GM21529 (cell line): Measurements from ENCODE around the gene ATOSB.

Source experiments
- ATAC-seq: cut with Tn5 transposase; IDR thresholded peaks from one replicate; pipeline ENCODE4 v1.9.1; 2021; ENCODE audit not compliant: unreplicated experiment

Gene ATOSB

DNA sequence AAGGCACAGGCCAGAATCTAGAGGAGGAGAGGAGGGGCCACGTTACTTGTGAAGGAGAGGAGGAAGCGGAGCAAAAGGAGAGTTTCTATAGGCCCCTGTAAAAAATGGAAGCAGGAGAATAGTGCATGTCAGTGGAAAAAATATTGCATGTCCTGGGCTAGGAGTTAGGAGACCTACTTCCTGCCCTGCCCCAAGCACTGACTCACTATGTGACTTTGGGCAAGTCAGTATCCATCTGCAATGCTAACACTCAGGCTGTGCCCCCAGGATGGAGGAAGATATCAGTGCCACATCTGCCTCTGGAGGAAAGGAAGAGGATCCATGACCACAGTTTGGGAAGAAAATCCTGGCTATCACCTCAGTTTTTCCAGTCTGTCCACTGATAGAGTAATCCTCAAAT, 26.2 kb downstream of the ATOSB start:
- no peak for ATAC-seq

DNA sequence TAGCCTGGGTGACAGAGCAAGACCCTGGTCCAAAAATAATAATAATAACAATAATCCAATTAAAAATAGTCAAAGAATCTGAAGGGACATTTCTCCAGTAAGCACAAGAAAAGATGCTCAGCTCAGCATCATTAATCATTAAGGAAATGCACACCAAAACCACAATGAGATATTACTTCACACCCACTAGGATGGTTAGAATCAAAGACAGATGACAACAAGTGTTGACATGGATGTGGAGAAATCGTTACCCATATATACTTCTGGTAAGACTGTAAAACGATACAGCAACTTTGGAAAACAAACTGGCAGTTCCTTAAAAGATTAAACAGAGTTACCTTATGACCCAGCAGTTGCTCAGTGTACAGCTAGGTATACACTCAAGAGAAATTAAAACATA, 30.6 kb downstream of the ATOSB start:
- no peak for ATAC-seq

DNA sequence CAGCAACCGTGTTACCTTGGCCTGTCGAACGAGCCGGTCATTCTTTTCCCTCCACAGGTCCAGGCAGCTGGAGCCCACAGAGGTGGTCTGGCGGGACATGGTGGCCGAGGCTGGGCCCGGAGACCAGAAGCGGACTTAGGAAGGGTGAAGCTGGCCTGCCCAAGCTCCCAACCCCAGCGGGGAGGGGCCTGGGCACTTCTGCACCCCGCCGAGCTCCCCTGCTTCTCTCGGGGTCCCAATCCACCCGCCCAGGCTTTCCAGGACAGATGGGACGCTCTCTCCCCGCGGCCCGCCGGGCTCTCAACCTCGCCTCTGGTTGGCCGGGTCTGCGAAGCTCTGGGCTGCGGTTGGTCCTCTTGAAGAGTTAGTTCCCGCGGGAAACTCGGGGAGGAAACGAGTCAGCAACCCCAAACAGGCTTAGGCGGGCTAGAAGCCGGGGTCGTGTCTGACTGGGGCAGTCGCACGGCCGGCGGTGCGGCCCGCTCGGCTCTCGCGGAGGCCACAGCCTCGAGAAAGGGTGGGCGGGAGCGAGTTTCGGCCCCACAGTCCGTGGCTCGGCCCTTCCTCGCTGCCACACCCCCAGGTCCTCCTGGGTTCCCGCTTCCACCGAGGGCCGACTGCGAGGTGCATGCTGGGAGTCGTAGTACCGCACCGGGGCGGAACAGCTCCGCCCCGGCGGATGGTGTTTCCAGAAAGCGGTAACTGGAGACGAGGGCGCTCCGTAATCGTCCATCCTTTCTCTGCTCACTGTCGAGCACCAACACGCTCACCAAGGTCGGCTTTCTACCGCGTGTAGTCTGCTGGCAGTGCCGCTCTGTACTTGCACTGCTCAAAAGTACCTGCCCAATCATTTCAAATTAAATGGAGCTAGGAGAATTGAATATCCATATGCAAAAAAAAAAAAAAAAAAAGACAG, 36.0 kb downstream of the ATOSB start, which contains the start of gene FANCG:
Gene FANCG, minus strand, starts transcription at position 517 of the 916 bp plus-strand sequence. Its CDS starts 418 bp downstream, at position 99.
- peak; percentile 88 for ATAC-seq

DNA sequence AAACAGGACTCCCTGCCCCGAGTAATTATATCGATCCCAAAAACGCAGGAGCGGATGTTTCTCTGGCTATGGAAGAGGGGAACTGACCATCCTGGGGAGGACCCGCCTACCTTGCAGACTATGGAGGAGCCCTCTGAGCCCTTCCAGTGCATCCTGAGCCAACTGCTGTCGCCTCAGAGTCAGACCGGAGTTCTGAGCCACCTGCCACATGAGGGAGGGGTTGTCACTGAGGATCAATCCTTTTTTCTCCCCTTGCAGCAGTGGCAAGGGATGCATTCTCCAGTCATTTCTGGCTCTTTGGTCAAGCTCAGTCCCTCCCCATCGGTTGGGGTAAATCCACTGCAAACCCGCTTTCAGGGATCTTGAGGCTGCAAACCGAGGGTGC, 36.6 kb downstream of the ATOSB start:
- ATAC-seq, result no peak

DNA sequence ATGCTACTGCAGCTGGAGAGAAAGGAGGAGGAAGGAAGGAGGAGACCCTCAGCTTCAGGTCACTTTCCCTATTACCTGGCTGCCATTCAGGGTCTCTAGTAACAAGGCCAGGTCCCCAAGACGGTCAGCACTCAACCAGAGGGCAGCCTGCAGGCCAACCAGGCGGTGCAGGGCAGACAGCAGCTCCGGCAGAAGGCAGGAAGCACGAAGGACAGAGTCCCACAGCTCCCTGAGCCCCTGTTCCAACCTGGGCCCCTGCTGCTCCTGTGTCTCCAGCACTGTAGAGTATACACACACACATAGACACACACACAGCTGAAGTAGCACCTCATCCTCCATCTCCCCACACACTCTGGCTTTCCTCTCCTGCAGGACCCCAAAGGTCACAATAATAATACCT, 37.6 kb downstream of the ATOSB start:
- no peak for ATAC-seq

DNA sequence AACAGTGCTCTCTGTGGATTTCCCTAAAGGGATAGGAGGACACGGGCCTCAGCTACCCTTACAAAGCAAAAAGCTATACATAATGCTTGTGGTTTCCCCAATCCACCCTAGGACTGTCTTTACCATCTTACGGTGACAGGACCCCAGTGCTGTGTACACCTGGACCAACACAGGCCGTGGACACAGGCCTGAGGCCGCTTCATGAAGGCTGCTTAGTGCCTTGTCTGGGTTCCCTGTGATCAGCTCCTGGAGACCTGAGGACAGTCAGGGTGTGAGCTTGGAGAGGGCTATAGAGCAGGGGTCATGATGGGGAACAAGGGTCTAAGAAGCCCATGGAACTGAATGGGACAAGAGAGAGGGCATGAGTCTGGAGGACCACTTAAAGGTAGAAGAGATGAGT, 38.8 kb downstream of the ATOSB start:
- ATAC-seq, result no peak

DNA sequence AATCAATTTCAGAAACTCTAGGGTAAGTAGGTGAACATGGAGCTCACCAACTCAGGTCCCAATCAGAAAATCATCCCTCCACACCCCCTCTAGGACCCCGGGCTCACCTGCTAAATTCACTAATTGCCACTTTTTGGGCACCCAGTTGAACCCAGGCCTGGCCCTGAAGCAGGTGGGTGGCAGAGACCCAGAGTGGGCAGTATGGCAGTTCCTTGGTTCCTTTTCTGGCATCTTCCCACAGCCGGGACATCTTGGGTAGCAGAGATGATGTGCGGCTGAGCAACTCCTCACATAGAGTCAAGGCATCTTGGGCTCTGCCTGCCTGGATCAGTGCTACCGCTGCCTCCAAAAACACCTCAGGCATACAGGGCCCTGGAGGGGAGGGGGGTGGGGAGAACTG, 40.3 kb downstream of the ATOSB start:
- ATAC-seq, result no peak

DNA sequence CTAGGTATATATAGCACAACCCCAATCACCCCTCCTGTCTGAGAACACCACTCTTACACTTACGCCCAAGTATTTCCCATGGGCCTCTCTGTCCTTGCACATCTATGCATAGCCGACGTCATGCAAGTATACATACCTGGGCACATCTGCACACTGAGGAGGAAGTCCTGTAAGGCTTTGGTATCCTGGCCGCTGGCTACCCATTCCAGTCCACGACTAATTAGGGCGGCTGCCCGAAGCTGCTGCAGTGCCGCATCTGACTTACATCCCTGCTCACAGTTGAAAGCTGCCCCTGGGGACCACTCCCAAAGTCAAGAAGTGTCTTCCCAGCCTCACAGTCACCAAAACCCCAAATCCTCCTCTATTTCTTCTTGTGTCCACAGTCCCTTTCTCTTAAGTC, 40.9 kb downstream of the ATOSB start:
- ATAC-seq, result no peak

DNA sequence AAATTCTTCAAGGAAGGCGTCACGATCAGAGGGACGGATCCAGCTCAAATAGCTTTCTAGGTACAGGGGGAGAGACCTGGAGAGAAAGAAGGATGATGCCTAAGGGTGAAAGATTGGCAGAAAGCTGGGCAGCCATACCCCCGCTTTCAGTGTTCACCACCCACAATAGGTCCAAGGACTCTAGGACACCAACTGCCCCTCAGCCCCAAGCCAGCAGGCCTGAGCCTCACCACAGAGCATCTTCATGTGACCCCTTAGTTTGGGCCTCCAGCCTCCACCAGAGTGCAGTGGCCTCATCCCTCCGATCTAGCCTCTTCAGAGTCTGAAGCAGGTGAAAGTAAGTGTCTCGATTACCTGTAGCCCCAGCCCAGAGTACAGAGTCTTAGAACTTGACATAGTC, 41.5 kb downstream of the ATOSB start:
- no peak for ATAC-seq

DNA sequence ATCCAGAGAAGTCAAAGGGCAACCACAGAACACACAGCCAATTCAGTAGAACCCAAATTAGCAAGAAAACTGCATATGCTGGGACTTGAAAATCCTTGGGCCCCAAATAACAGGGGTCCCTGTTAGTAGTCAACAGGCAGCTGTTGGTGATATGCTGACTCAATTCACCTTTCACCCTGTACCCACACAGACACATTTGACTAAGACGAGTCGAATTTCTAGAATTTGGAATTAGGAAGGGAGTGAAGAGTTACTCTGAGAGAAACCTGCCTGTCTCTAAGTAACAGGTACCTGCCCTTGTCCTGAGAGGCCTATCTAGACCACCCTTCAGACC, 42.4 kb downstream of the ATOSB start:
- ATAC-seq, result no peak

DNA sequence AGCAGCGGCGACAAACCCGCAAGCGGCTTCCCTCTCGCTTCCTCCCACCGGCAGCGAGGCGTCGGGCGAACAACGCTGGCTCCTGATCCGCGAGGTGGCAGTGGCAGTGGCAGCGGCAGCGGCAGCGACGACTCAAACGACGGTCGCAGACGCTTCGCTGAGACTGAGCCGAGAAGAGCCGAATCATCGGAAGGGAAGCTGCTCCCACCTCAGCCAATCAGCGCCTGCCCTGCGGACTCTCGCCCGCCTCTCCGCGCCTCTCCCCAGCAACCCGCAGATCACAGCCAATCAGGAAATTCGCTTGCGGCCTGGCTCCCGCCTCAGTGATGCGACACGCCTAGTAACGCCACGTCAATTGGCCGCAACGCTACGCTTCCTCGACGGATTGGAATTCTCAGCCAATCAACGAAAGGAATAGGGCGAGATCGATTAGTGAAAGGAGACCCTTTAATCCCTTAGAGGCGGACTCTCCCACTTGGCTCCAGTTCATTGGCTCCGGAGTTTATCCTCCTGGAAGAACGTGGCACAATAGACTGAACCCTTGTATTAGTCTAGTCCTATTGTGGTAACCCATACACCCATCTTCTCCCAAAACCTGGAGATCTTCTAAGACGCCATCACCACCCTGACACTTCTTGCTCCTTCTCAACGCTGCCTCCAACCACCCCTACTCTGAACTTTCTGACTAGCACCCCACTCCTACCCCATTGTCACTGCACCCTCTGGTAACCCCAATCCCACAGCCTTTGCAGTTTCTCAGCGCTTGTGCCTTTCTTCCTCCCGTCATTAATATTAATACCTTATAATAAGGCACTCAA, 43.0 kb downstream of the ATOSB start, which contains the start of gene VCP:
Gene VCP, minus strand, starts transcription at position 165 of the 818 bp plus-strand sequence. CDS start 272 bp downstream, outside the sequence.
- peak; percentile 87 for ATAC-seq

DNA sequence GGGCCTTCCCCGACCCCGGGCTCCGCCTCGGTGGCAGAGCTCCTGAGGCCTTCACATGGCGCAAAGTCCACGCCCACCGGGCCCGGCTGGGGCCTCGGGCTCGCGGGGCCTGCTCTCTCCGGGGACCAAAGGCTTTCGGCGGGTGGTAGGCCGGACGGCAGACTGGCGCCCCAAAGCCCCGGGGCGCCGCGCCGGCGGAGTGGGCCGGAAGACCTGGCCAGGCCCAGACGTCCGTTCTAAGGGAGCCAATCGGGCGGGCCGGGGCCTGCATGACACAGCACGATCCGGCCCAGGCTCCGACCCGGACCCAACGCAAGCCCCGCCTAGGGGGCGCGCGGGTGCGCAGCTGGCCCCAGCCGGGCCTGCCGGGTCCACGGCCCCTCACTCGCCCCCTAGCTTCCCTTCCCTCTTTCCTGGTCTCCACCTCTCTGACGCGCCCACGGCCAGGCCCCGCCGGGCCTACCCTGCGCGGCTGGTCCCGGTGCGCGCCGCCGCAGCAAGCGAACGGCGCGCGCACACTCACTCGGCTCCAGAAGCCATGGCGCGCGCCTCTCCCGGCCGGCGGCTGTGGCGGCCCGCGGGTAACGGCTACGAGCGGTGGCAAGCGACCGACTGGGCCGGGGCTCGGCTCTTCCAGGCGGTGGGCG, 43.7 kb downstream of the ATOSB start:
- ATAC-seq, result peak; percentile 50

DNA sequence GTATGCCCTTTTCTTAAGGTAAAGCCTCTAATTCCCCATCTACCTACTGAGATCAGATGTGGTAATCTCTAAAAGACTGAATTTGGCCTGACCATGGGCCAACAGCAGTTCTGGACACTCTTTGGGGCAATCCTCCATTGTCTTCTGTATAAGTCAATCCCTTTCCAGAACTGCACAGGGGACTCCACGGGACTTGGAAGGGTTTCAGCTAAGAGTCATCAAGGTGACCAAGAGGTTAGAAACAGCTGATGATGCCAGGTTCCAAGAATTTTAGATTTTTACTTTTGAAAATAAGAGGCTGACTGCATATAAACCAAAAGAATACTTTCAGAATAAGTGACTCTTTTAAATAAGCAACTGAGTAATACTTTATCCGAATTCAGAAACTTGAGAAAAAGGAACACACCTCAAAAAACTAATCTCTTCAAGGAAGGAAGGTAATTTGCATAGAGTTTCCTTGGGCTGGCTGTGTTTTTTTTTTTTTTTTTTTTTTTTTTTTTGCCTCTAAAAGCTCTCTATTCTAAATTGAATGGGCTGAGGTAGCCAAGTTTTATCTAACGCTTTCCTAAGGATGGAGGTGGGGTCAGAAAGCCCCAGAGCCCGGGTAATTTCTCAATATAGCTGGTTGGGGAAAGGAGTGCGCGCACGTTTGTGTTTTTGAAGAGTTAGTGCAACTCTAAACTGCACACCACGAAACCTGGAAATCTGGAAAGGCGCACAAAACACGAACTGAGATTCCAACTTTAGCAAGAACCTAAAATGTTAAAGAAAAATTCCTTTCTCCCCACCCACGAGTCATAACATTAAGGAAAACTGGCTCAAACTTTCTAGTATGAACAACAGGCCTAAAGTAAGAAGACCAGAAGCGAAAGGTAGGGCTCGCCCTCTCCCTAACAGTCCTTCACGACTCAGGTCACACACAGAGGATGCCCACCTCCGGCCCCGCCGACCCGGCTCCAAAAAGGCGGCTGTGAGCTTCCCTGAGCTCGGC, 44.5 kb downstream of the ATOSB start:
- no peak for ATAC-seq

DNA sequence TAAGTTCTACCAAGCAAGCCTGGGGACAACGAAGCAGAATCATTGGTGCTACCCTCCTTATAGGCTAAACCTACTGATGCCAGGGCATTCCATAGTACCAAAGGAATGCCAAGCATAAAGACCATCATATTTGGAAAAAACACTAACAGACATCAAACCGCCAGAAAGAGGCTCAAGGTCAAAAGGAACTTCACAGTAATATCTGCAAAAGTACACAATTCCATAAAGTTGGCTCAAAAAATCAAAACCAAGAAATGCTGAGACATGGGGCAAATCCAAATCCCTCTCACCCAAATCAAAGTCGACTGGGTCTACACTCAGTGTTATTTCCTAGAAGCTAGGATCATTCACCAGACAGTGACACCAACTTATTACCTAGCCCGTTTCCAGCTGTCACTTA, 46.6 kb downstream of the ATOSB start:
- ATAC-seq, result no peak

DNA sequence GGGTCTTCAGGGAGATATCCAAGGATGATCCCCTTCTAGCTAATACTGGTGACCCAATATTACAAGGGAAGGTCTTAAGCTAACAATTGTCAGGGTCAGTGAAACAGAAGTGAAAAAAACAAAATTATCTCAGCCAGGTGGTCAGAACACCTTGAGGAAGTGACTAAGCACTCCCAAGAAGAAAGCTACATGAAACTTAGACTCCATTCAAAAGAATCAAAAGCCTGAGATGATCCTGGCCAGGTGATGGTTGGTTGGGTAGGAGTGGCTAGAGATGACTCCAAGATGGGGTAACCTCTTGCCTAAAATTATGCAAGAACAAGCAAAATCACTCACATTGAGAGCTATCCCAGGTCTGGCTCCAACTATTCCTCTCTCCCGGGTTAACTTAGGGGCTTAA, 48.6 kb downstream of the ATOSB start:
- no peak for ATAC-seq

DNA sequence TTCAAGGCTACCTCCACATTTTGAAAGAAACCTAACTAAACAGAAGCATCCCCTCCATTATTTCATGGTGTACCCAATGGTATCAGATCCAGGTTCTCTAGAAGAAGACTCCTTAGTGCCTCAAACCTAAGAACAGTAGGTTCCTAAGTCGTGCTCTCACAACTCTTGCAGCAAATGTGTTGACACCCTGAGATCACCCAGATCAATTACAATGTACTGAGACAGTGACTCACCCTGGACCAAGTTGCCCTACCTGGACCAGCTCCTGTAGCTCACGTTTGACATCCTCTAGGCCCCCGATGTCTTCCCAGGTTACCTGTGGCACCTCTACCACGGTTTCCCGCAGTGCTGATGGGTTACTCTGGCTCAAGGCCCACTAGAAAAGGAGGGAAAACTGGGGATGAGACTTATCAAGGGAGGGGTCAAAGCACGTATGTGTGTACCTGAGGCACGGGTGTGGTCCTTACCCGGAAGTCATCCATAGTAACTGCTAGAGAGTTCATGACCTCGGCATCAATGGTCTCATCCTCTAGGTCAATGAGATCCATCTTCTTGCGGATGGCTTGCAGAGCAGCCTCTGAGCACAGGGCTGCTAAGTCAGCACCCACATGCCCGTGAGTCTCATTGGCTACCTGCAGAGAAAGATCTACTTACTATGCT, 55.0 kb downstream of the ATOSB start:
- no peak for ATAC-seq

DNA sequence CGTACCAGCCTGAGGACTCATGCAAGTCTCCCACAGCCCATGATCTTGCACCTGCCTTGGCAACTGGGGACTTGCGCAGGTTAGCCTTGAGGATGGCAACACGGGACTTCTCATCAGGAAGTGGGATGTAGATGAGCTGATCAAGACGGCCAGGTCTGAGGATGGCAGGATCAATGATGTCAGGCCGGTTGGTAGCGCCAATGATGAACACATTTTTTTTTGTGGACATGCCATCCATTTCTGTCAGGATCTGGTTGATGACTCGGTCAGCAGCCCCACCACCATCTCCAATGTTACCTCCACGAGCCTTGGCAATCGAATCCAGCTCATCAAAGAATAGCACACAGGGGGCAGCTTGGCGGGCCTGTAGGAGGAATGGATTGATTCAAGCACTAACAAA, 56.2 kb downstream of the ATOSB start:
- no peak for ATAC-seq

DNA sequence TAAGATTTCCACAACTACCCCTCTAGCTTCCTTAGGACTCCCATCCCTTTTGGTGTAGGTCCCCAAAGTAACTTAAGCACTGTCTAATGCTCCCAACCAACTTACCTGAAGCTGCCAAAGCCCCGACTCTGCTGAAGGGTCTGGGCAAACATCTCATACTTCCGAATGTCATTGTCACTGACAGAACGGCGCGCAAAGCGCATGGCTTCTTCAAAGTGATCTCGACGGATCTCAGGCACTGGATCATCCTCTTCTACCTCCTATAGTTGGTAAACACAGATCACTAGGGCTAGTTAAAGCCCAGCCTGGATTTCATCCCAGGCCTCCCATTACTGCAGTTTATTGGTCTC, 58.4 kb downstream of the ATOSB start:
- no peak for ATAC-seq

DNA sequence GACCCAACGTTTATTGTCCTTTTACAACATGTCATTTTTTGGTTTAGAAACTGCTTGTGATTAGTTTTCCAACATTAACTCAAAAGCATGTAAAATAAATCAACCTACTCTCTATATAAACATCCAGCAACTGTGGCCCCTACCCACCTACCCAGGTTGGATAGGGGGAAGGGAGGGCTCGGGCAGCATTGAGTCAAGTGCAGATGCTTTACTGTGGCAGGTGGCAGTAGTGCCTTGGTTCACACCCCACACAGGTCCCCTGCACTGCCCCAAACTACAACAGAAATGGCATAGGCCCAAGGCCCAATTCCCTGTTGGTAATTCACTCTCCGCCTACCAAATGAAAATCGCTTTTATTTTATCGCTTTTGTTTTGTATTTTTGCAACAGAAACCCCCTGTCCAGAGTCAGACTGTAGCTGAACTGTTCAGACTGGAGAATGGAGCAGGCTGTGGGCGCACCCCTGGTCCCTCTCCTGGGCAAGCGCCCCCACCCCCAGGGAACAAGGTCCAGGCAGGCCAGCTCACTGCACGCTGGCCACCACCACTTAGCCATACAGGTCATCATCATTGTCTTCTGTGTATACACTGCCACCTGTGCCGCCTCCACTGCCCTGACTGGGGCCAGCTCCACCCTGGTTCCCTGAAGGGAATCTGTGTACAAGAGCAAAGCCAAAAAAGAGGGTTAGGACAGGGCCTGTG, 58.9 kb downstream of the ATOSB start:
- ATAC-seq, result no peak
